HepG2 (cell line): ENCODE results near the gene PRKN.

ENCODE experiments used
- EZH2 ChIP-seq: conservative IDR thresholded peaks from 2 replicates; pipeline ENCODE4 v1.6.1; 2012; ENCODE audit warnings: mild to moderate bottlenecking, low read depth, low read length, moderate library complexity
- HDAC6 ChIP-seq: fragments of 200-600 bp; sonication (generic); IDR thresholded peaks from 2 replicates; pipeline ENCODE4 v1.7.0; 2017; ENCODE audit warnings: mild to moderate bottlenecking, antibody characterized with exemption, low read length, low read depth
- HNF1A ChIP-seq, 2 experiments: sonication (generic) in 1 of 2; formaldehyde crosslinking in 1 of 2; IDR thresholded peaks; 2 replicates each; pipeline versions ENCODE4 v1.4.0 to v1.6.1; 2016 to 2020; ENCODE audit warnings: borderline replicate concordance in 1 of 2, low read depth in 1 of 2, mild to moderate bottlenecking in 1 of 2, missing genetic modification reagents in 1 of 2
- MAFG ChIP-seq: sonication (generic); formaldehyde crosslinking; IDR thresholded peaks from 2 replicates; pipeline ENCODE4 v1.5.1; 2020; ENCODE audit warnings: mild to moderate bottlenecking, missing genetic modification reagents
- MLX ChIP-seq: IDR thresholded peaks from 2 replicates; pipeline ENCODE4 v1.6.1; 2016
- MYC ChIP-seq: sonication (generic); formaldehyde crosslinking; IDR thresholded peaks from 2 replicates; pipeline ENCODE4 v1.9.0; 2021; ENCODE audit warnings: missing genetic modification reagents, borderline replicate concordance
- NCOA2 ChIP-seq: sonication (generic); formaldehyde crosslinking; IDR thresholded peaks from 2 replicates; pipeline ENCODE4 v1.8.0; 2022; ENCODE audit warnings: inconsistent platforms
- PCBP2 ChIP-seq: fragments of 200-400 bp; formaldehyde crosslinking; optimal IDR thresholded peaks from 2 replicates; pipeline ENCODE3; 2018; ENCODE audit warnings: low read length, low read depth; ENCODE audit not compliant: poor library complexity, severe bottlenecking
- POLR2AphosphoS5 ChIP-seq: IDR thresholded peaks from 2 replicates; pipeline ENCODE4 v1.6.1; 2012; ENCODE audit warnings: low read depth, low read length
- RBAK ChIP-seq: sonication (generic); formaldehyde crosslinking; IDR thresholded peaks from 2 replicates; pipeline ENCODE4 v1.5.1; 2020; ENCODE audit warnings: mild to moderate bottlenecking, missing genetic modification reagents
- RELA ChIP-seq: sonication (generic); formaldehyde crosslinking; IDR thresholded peaks from 2 replicates; pipeline ENCODE4 v1.4.0; 2020; ENCODE audit warnings: missing genetic modification reagents
- UBTF ChIP-seq: sonication (generic); formaldehyde crosslinking; IDR thresholded peaks from 2 replicates; pipeline ENCODE4 v1.4.0; 2020; ENCODE audit warnings: mild to moderate bottlenecking, missing genetic modification reagents
- USF2 ChIP-seq, 2 experiments: sonication (generic) in 1 of 2; formaldehyde crosslinking in 1 of 2; IDR thresholded peaks; 2 replicates each; pipeline versions ENCODE4 v1.5.1 to v1.6.1; 2011 to 2020; ENCODE audit warnings: borderline replicate concordance in 1 of 2, low read depth in 1 of 2, low read length in 1 of 2, mild to moderate bottlenecking in 1 of 2, missing genetic modification reagents in 1 of 2, moderate library complexity in 1 of 2
- TF ChIP-seq, protein P1 (sequence below): sonication (generic); formaldehyde crosslinking; IDR thresholded peaks from 2 replicates; pipeline ENCODE4 v1.5.0; 2020; ENCODE audit warnings: mild to moderate bottlenecking, missing genetic modification reagents, moderate library complexity

- TF ChIP-seq, protein P1, sequence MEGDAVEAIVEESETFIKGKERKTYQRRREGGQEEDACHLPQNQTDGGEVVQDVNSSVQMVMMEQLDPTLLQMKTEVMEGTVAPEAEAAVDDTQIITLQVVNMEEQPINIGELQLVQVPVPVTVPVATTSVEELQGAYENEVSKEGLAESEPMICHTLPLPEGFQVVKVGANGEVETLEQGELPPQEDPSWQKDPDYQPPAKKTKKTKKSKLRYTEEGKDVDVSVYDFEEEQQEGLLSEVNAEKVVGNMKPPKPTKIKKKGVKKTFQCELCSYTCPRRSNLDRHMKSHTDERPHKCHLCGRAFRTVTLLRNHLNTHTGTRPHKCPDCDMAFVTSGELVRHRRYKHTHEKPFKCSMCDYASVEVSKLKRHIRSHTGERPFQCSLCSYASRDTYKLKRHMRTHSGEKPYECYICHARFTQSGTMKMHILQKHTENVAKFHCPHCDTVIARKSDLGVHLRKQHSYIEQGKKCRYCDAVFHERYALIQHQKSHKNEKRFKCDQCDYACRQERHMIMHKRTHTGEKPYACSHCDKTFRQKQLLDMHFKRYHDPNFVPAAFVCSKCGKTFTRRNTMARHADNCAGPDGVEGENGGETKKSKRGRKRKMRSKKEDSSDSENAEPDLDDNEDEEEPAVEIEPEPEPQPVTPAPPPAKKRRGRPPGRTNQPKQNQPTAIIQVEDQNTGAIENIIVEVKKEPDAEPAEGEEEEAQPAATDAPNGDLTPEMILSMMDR (CRISPR knock-in tag), result no peak
- TF ChIP-seq USF2 (IDR thresholded peaks at IDR 0.05; ENCODE audit: low read depth, low read length) (no peak), USF2 (CRISPR knock-in tag; IDR thresholded peaks at IDR 0.05; ENCODE audit: borderline replicate concordance) (no peak), HNF1A (IDR thresholded peaks at IDR 0.05; ENCODE audit: low read depth) (no peak), HNF1A (CRISPR knock-in tag; IDR thresholded peaks at IDR 0.05; ENCODE audit: borderline replicate concordance) (no peak), NCOA2 (CRISPR knock-in tag) (no peak), RELA (no peak), UBTF (no peak), HDAC6 (no peak), MLX (CRISPR knock-in tag) (no peak), RBAK (CRISPR knock-in tag) (no peak), EZH2 (no peak), PCBP2 (no peak), MYC (CRISPR knock-in tag) (no peak), MAFG (CRISPR knock-in tag) (no peak), POLR2AphosphoS5 (no peak)
These were observed 549.3 kb downstream of the PRKN start for GRCh38 chr6:162178266-162178665.
